LNCAP (cell line): ENCODE measurements around the gene SPP2.

ENCODE experiments used
- CTCF ChIP-seq: fragments of 450-650 bp; IDR thresholded peaks from 2 replicates; pipeline ENCODE4 v1.5.1; 2017; ENCODE audit warnings: mild to moderate bottlenecking

The SPP2 gene

DNA sequence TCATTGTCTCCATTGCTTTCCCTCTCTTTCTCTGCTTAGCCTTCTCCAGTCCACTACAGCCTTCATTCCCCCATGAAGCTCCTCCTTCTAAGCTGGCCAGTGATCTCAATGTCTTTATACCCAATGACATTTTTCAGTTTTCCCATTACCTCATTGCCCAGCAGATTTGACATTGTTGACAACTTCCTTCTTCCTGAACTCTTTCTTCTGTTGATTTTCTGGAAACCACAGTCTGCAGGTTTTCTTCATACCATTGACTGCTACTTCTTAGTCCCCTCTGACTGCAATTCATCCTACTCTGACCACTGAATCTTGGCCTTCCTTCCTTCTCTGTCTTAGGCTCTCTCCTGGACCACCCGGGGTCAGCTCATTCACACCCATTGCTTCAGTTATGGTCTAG lies 22.9 kb upstream of the SPP2 start:
- TF ChIP-seq CTCF = no peak

GRCh38 chr2:234029150-234029733 lies 21.3 kb upstream of the SPP2 start:
- no peak for TF ChIP-seq CTCF

DNA sequence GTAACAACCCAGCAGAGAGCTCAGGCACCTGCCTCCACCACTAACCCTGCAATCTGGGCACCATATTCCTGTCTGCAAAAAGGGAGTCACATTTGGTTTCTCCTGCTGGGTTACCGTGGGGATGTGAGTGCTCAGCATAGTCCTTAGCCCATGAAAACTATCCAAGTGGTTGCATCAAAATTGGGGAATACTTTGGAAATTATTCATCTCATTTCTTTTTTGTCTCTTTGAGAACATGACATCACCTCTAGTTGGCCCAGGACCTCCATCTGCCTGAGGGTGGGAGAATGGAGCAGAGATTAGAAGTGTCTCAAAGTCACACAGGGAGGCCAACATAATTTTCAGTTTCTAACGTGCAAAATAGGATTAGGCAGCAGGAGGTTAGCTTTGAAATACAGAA lies 19.3 kb upstream of the SPP2 start:
- no peak for TF ChIP-seq CTCF

GRCh38 chr2:234032279-234032856 lies 18.1 kb upstream of the SPP2 start:
- TF ChIP-seq CTCF = no peak

- TF ChIP-seq CTCF = no peak
These were observed 17.3 kb upstream of the SPP2 start for GRCh38 chr2:234033174-234033573.

DNA sequence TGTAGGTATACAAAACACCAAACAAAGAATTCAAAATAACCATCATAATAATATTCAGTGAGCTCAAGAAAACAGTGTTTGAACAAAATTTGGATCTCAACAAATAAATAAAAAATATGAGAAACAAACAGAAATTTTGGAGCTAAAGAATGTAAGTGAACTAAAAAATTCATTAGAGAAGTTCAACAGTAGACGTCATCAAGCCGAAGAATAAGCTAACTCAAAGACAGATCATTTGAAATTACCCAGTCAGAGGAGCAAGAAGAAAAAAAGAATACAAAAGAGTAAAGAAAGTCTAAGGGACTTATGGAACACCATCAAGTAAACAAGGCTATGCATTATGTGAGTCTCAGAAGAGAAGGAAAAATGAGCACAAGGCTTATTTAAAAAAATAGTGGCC lies 16.6 kb upstream of the SPP2 start:
- TF ChIP-seq CTCF = no peak

GRCh38 chr2:234038076-234038802 lies 12.3 kb upstream of the SPP2 start:
- TF ChIP-seq CTCF = no peak
